Measurements from ENCODE around the gene FCER1A.

The FCER1A gene

DNA sequence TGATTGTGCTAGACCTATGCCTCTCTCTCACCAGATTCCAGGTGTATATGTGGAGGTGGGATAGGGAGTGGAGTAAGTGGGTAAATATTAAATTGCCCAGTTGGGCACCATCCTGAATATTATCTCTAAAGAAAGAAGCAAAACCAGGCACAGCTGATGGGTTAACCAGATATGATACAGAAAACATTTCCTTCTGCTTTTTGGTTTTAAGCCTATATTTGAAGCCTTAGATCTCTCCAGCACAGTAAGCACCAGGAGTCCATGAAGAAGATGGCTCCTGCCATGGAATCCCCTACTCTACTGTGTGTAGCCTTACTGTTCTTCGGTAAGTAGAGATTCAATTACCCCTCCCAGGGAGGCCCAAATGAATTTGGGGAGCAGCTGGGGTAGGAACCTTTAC, at the start of gene FCER1A:
FCER1A (plus strand) TSS at position 242 of the 400 bp plus-strand sequence; CDS start at position 271, 29 bp downstream.
- no peak for DNase-seq (ENCODE audit: extremely low read depth in 1 of 2, low read depth in 1 of 2)

GRCh38 chr1:159261311-159261710, 40.8 kb upstream of the FCER1A start:
- DNase-seq (ENCODE audit: extremely low read depth in 1 of 2, low read depth in 1 of 2) = no peak

GRCh38 chr1:159261721-159262494, 40.2 kb upstream of the FCER1A start:
- no peak for DNase-seq (ENCODE audit: extremely low read depth in 1 of 2, low read depth in 1 of 2)

- no peak for DNase-seq (ENCODE audit: extremely low read depth in 1 of 2, low read depth in 1 of 2)
Measured at GRCh38 chr1:159266832-159267231, 35.3 kb upstream of the FCER1A start.

GRCh38 chr1:159274631-159275030, 27.5 kb upstream of the FCER1A start:
- no peak for DNase-seq (ENCODE audit: extremely low read depth in 1 of 2, low read depth in 1 of 2)

GRCh38 chr1:159275891-159276290, 26.2 kb upstream of the FCER1A start:
- DNase-seq (ENCODE audit: extremely low read depth in 1 of 2, low read depth in 1 of 2) = no peak

DNA sequence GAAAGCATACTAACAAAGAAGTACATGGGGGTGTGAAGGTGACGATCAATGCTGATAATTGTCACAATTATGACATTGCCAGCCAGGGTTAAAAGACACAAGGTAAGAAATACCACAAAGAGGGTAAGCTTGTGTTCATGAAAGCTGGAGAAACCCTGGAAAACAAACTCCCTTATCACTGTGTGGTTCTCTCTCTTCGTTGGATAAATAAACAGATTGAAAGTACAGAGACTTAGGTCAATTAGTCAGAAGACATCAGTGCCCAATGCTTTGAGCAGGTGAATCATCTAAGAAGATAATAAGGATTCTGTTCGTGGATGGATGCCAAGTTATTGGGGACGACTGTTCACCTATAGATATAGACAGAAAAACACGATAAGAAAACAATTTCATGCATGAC, 22.4 kb upstream of the FCER1A start:
- no peak for DNase-seq (ENCODE audit: extremely low read depth in 1 of 2, low read depth in 1 of 2)

DNA sequence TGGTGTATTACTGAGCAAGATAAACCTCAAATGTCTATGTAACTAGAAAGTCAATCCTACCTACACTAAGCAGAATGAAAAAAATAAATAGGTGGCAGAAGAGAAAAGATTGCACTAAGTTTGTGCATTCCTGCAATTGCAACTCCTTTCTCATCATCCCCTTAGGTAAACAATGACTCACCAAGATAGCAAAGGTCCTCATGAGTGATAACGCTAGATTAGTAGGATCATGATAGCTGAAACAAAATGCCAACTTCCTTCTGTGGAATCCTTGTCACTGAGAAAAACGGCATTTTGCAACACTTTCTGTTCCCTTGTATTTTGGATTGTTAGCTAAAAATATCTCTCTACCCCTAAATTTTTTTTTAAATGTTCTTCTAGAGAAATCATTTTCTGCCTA, 20.0 kb upstream of the FCER1A start:
- DNase-seq (ENCODE audit: extremely low read depth in 1 of 2, low read depth in 1 of 2) = no peak

GRCh38 chr1:159289060-159289459, 13.1 kb upstream of the FCER1A start:
- no peak for DNase-seq (ENCODE audit: extremely low read depth in 1 of 2, low read depth in 1 of 2)

GRCh38 chr1:159291424-159291823, 10.7 kb upstream of the FCER1A start:
- no peak for DNase-seq (ENCODE audit: extremely low read depth in 1 of 2, low read depth in 1 of 2)

DNA sequence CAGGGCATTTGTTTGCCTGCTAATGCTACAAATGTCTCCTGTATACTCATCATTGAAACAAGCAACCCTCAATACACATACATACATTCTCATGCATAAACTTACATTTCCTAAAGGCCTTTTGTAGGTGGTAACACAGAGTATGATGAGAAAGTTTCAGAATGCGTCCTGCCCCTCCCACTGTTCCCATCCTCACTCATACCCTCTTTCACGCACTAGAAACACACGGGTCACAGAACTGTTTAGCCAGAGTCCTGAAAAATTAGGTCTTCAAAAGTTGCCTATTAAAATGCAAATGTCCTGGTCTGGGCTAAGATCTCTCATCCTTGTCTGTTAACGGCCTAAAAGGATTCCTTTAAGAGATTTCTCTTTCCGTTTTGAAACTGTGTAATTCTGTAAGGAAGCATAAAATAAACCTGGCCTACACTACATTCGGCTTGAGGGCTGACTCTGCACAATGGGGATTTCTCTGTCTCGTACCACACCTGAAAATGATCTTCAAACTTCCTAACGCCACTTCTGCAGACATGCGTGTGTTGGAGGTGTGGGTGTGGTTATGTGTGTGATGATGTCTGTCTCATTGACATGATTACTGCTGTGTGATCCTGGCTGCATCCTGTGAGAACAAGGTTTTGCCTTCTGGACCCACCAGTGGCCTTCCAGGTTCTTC, 5.3 kb upstream of the FCER1A start:
- no peak for DNase-seq (ENCODE audit: extremely low read depth in 1 of 2, low read depth in 1 of 2)

DNA sequence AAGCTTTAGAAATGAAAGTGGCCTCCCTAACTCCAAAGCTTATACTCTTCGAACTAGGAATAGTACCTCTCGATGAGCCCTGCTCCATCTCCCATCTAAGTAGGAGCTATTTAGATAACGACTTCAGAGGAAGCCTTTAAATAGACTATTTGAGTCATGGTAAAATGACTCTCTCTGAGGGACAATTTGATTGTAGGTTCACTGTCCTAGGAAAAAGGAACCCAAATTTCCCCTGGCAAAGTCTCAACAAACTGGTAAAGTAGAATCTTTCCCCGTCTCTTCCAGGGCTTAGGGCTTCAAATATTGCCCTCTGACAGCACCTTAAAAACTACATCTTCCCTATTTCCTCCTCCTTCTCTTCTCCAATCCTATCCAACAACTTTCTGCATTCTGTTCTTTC, 2.0 kb upstream of the FCER1A start:
- no peak for DNase-seq (ENCODE audit: extremely low read depth in 1 of 2, low read depth in 1 of 2)

DNA sequence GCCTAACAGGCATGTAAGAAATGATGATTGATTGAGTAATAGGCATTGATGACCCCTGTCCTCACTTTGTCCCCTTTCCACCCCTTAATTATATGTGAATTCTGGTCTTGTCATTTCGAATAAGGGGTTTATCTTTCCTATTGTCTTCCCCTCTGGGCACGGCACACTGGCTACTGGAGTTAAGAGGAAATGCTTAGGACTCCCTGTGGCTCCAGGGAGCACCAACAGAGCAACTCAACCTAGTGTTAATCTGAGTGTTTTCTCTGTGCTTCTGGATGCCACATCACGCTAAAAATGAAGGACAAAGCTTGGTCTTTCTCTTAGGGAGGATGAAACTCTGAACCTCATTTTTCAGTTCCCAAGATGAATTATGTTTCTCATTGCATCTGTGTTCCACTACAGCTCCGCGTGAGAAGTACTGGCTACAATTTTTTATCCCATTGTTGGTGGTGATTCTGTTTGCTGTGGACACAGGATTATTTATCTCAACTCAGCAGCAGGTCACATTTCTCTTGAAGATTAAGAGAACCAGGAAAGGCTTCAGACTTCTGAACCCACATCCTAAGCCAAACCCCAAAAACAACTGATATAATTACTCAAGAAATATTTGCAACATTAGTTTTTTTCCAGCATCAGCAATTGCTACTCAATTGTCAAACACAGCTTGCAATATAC, 5.3 kb downstream of the FCER1A start:
- DNase-seq (ENCODE audit: extremely low read depth in 1 of 2, low read depth in 1 of 2) = no peak

- no peak for DNase-seq (ENCODE audit: extremely low read depth in 1 of 2, low read depth in 1 of 2)
Measured at GRCh38 chr1:159311679-159312078, 9.5 kb downstream of the FCER1A start.

- no peak for DNase-seq (ENCODE audit: extremely low read depth in 1 of 2, low read depth in 1 of 2)
Measured at GRCh38 chr1:159315381-159315780, 13.2 kb downstream of the FCER1A start.

GRCh38 chr1:159318784-159319551, 16.8 kb downstream of the FCER1A start:
- DNase-seq (ENCODE audit: extremely low read depth in 1 of 2, low read depth in 1 of 2) = no peak

- no peak for DNase-seq (ENCODE audit: extremely low read depth in 1 of 2, low read depth in 1 of 2)
Measured at GRCh38 chr1:159334797-159335196, 32.7 kb downstream of the FCER1A start.

GRCh38 chr1:159338018-159338417, 35.9 kb downstream of the FCER1A start:
- DNase-seq (ENCODE audit: extremely low read depth in 1 of 2, low read depth in 1 of 2) = no peak

DNA sequence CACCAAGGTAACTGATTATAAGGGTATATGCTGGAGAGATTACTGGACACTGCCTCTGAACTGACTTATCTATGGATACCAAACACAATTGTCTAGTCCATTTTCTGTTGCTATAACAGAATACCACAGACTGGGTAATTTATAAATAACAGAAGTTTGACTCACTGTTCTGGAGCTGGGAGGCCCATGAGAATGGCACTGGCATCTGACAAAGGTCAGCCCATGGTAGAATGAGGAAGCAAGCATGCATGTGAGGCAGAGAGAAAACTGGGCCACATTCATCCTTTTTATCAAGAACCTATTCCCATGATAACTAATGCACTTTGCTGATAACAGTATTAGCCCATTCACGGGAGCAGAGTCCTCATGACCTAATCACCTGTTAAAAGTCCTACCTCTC, 37.4 kb downstream of the FCER1A start:
- DNase-seq (ENCODE audit: extremely low read depth in 1 of 2, low read depth in 1 of 2) = no peak

DNA sequence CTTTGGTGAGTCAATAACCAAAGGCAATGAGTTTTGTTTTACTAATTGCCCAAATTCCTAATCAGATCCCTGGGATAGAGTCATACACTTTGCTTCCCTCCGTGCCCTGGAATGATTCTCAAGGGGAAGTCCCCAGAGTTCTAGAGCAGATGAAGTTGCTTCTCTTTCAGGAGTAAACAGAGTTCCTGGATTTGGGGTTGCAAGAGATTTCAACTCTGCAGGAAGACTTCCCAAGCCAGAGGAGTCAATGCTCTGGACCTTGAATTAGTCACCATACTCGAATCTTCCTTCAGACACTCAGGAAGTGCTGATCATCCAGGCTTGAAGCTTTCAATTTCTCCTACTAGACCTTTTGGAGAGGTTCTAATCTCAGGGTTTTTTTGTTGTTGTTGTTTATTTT, 39.6 kb downstream of the FCER1A start:
- no peak for DNase-seq (ENCODE audit: extremely low read depth in 1 of 2, low read depth in 1 of 2)

- DNase-seq (ENCODE audit: extremely low read depth in 1 of 2, low read depth in 1 of 2) = no peak
Measured at GRCh38 chr1:159342761-159343425, 40.8 kb downstream of the FCER1A start.
